Sigmoid colon (tissue), 7 donors: Measurements from ENCODE around the gene CYB561D1. TPM values are rescaled to one million over a fixed set of nuclear protein-coding genes. Genes with fewer than 3 reads are reported as not detected.
"Not testable (repeated sequence)": the region's sequence is repeated elsewhere in the genome, so short reads cannot be mapped to it uniquely, and the experiment has no call there.

Source experiments
- DNase-seq: peaks from one replicate; pipeline ENCODE4 v3.0.0-alpha.2; 2019
- H3K27ac ChIP-seq, 4 donors: fragments of 200-600 bp; sonication (generic); one replicate each; pipeline ENCODE4 v1.5.1; 2016 to 2019; ENCODE audit warnings: mild to moderate bottlenecking in 1 of 4
- H3K27me3 ChIP-seq, 3 donors: fragments of 200-600 bp; sonication (generic); one replicate each; pipeline ENCODE4 v1.5.1; 2019; ENCODE audit warnings: mild to moderate bottlenecking in 1 of 3
- H3K36me3 ChIP-seq, 4 donors: fragments of 200-600 bp; sonication (generic); one replicate each; pipeline ENCODE4 v1.5.1; 2016 to 2019
- H3K4me1 ChIP-seq, 4 donors: fragments of 200-600 bp; sonication (generic); one replicate each; pipeline ENCODE4 v1.5.1; 2017 to 2019
- H3K4me3 ChIP-seq, 4 donors: fragments of 200-600 bp; sonication (generic); one replicate each; pipeline ENCODE4 v1.5.1; 2017 to 2019; ENCODE audit warnings: mild to moderate bottlenecking in 2 of 4, moderate library complexity in 1 of 4
- H3K9me3 ChIP-seq, 4 donors: fragments of 200-600 bp in 3 of 4; sonication (generic) in 3 of 4; one replicate each; pipeline versions ENCODE4 v1.5.1 to v1.6.1; 2013 to 2019
- CTCF ChIP-seq, 4 experiments: fragments of 450-650 bp in 3 of 4; fragments of 200-600 bp in 1 of 4; IDR thresholded peaks; one replicate each; pipeline ENCODE4 v1.5.1; 2016 to 2019; ENCODE audit warnings: antibody characterized with exemption in 4 of 4, mild to moderate bottlenecking in 3 of 4, moderate library complexity in 2 of 4
- EP300 ChIP-seq, 4 donors: sonication (generic); formaldehyde crosslinking; IDR thresholded peaks; one replicate each; pipeline ENCODE4 v1.6.1; 2017; ENCODE audit warnings: antibody characterized with exemption in 4 of 4
- POLR2A ChIP-seq, 2 donors: fragments of 450-650 bp; IDR thresholded peaks; one replicate each; pipeline ENCODE4 v1.6.1; 2016; ENCODE audit warnings: antibody characterized with exemption in 2 of 2, mild to moderate bottlenecking in 2 of 2, moderate library complexity in 2 of 2
- POLR2AphosphoS5 ChIP-seq, 4 donors: sonication (generic); formaldehyde crosslinking; IDR thresholded peaks; one replicate each; pipeline ENCODE4 v1.6.1; 2017; ENCODE audit warnings: antibody characterized with exemption in 4 of 4
- WGBS, 2 donors: extraction: QIAGEN DNeasy Blood & Tissue Kit; methylation state at CpG; one replicate each; pipeline ENCODE4 v1.1.7; 2013; 5-methylcytosine and 5-hydroxymethylcytosine counted together
- intact Hi-C: fragments of 100-400 bp; cut with DNase I; formaldehyde crosslinking; loops from one replicate; pipeline ENCODE4 v1.15.1; 2023
- polyA plus RNA-seq, 3 donors: library from polyadenylated mRNA; stranded (reverse); fragments of 200-250 nt; gene quantifications; one replicate each; pipeline ENCODE4 v1.2.3, GENCODE V29; 2013
- total RNA-seq, 4 donors: library from RNA; depleted of rRNA; stranded (reverse); fragments of >200 nt; gene quantifications; one replicate each; pipeline ENCODE4 v1.1.0, GENCODE V29; 2016
- donor health status: healthy with polysubstance abuse.
- donor health status: Bipolar disorder and iron deficiency.
- donor health status: healthy.

Gene CYB561D1
- total and polyA plus RNA-seq, 7 donors = 1.8 to 12.5 (median 5.2) TPM

GRCh38 chr1:109468903-109469302 is 25.0 kb upstream of the CYB561D1 start:
- Histone ChIP-seq H3K27ac (no peak overlapping the region), H3K4me1 (peaks cover 0 to 34% (median 24%) of the 10 kb centered on the region in 4 donors), H3K9me3 (no peaks in the 10 kb centered on the region), H3K27me3 (no peaks in the 10 kb centered on the region), H3K36me3 (no peaks in the 10 kb centered on the region), H3K4me3 (no peak overlapping the region)
- DNase-seq = no peak
- intact Hi-C loops = no loop called here
- 5 to 14% methylated on average over 2 of the region's 2 CpGs for WGBS, 2 donors
- TF ChIP-seq POLR2A (IDR thresholded peaks at IDR 0.05) (no peak), POLR2AphosphoS5 (IDR thresholded peaks at IDR 0.05) (no peak)

- Histone ChIP-seq H3K36me3 (no peaks in the 10 kb centered on the region), H3K4me3 (no peak overlapping the region), H3K27ac (no peak overlapping the region), H3K4me1 (peaks cover 0 to 27% (median 14%) of the 10 kb centered on the region in 4 donors), H3K9me3 (no peaks in the 10 kb centered on the region), H3K27me3 (no peaks in the 10 kb centered on the region)
- no peak for DNase-seq
- 56 to 62% methylated on average over 6 of the region's 6 CpGs for WGBS, 2 donors
- TF ChIP-seq POLR2A (IDR thresholded peaks at IDR 0.05) = no peak
- TF ChIP-seq POLR2AphosphoS5 (IDR thresholded peaks at IDR 0.05) = no peak
- no peak for TF ChIP-seq EP300 (IDR thresholded peaks at IDR 0.05)
- TF ChIP-seq CTCF (IDR thresholded peaks at IDR 0.05) = no peak
- intact Hi-C loops = no loop called here
Observed at GRCh38 chr1:109470245-109470644, 23.6 kb upstream of the CYB561D1 start.

GRCh38 chr1:109472779-109473178 is 21.1 kb upstream of the CYB561D1 start:
- H3K36me3 ChIP-seq = peaks cover 0 to 14% (median 0%) of the 10 kb centered on the region in 4 donors
- peaks cover 0 to 7% (median 0%) of the 10 kb centered on the region in 4 donors for H3K4me1 ChIP-seq
- no peak for DNase-seq
- H3K27ac ChIP-seq = no peak overlapping the region
- no peak for TF ChIP-seq POLR2A (IDR thresholded peaks at IDR 0.05)
- TF ChIP-seq EP300 (IDR thresholded peaks at IDR 0.05) = no peak
- H3K27me3 ChIP-seq = no peaks in the 10 kb centered on the region
- no peak overlapping the region for H3K4me3 ChIP-seq
- H3K9me3 ChIP-seq = no peaks in the 10 kb centered on the region
- intact Hi-C loops = no loop called here
- 63 to 77% methylated on average over 3 of the region's 3 CpGs for WGBS, 2 donors

- WGBS, 2 donors = 82 to 90% methylated on average over 12 of the region's 12 CpGs
- H3K4me3 ChIP-seq, intact Hi-C loops, DNase-seq, H3K27ac ChIP-seq, H3K27me3 ChIP-seq, H3K4me1 ChIP-seq, H3K9me3 ChIP-seq: not testable (repeated sequence)
- peaks cover 0 to 20% (median 0%) of the 10 kb centered on the region in 4 donors for H3K36me3 ChIP-seq
Observed at GRCh38 chr1:109473284-109474057, 20.4 kb upstream of the CYB561D1 start.

GRCh38 chr1:109474697-109475096 is 19.2 kb upstream of the CYB561D1 start:
- peaks cover 0 to 23% (median 0%) of the 10 kb centered on the region in 4 donors for H3K36me3 ChIP-seq
- no peaks in the 10 kb centered on the region for H3K4me1 ChIP-seq
- no peak overlapping the region for H3K4me3 ChIP-seq
- H3K27me3 ChIP-seq = no peaks in the 10 kb centered on the region
- no peaks in the 10 kb centered on the region for H3K9me3 ChIP-seq
- H3K27ac ChIP-seq = no peak overlapping the region
- DNase-seq = no peak
- WGBS, 2 donors = 80 to 84% methylated on average over 1 of the region's 1 CpG
- TF ChIP-seq EP300 (IDR thresholded peaks at IDR 0.05) (no peak), POLR2AphosphoS5 (IDR thresholded peaks at IDR 0.05) (no peak), CTCF (IDR thresholded peaks at IDR 0.05) (no peak), POLR2A (IDR thresholded peaks at IDR 0.05) (no peak)
- intact Hi-C loops = no loop called here

GRCh38 chr1:109475261-109475660 is 18.6 kb upstream of the CYB561D1 start:
- no peaks in the 10 kb centered on the region for H3K27me3 ChIP-seq
- no peak overlapping the region for H3K27ac ChIP-seq
- DNase-seq = no peak
- no peak for TF ChIP-seq POLR2A (IDR thresholded peaks at IDR 0.05)
- TF ChIP-seq CTCF (IDR thresholded peaks at IDR 0.05) = no peak
- no peak for TF ChIP-seq EP300 (IDR thresholded peaks at IDR 0.05)
- TF ChIP-seq POLR2AphosphoS5 (IDR thresholded peaks at IDR 0.05) = no peak
- no peak overlapping the region for H3K4me3 ChIP-seq
- no peaks in the 10 kb centered on the region for H3K4me1 ChIP-seq
- intact Hi-C loops = no loop called here
- peaks cover 0 to 29% (median 0%) of the 10 kb centered on the region in 4 donors for H3K36me3 ChIP-seq
- no peaks in the 10 kb centered on the region for H3K9me3 ChIP-seq
- WGBS, 2 donors = 86% methylated on average over 9 of the region's 9 CpGs
